ENCODE data around the gene SPARCL1. TPM values are rescaled to one million over a fixed set of nuclear protein-coding genes. Genes with fewer than 3 reads are reported as not detected.

The SPARCL1 gene
- total and polyA plus RNA-seq, 10 of the 15 experiments (the other 5 are each of a cell fraction or from before 2014, with no cell fraction given), result 0.10 to 1.1 TPM; not detected in 8

DNA sequence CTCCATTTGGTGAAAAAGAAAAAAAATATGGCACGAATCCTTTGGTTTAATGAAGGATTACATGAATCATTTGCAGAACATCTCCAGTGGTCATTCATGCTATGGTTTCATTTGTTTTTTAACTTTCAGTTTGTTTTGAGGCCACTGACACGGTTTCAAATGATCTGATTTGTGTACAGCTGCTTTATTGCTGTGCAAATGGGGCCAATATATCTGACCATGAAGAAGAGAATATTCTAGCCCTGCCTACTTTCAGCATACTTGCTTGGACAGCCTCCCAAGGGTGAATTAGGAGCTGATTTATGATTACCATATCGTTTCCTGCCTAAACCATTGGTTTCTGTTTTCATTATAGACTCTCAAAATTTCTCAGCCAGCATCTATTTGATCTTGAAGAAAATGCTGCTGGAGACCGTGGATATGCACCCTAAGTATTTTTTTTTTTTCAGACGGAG, 30.7 kb downstream of the SPARCL1 start:
- ChIA-PET SMC1A (ENCODE audit: uncharacterized antibody, unreplicated experiment) (interaction anchor here (0.7 to 1.4 kb wide), 7 partner anchors 9 to 350 kb away, joined by 3 to 6 read pairs (median 4); no protein-coding TSS in a partner anchor), CTCF (interaction anchor here (0.6 to 2.6 kb wide), 19 partner anchors 8 to 1199 kb away, joined by 3 to 10 read pairs (median 4); partner anchors contain the start of genes HSD17B11, NAP1L5 and SPARCL1), RAD21 (ENCODE audit: unreplicated experiment) (interaction anchor here (0.7 kb wide), 1 partner anchor 181 kb away, joined by 3 read pairs; no protein-coding TSS in a partner anchor), POLR2A (interaction anchor here (0.6 kb wide), 1 partner anchor 20 kb away, joined by 4 read pairs; no protein-coding TSS in a partner anchor)
- in situ Hi-C loops (cut with MboI) (loop anchor here (10.0 kb wide), 1 partner anchor 346 kb away; no protein-coding TSS in a partner anchor), intact Hi-C loops (cut with micrococcal nuclease; ENCODE audit: unreplicated experiment) (loop anchor here (5.0 kb wide), 1 partner anchor 349 kb away; no protein-coding TSS in a partner anchor)
- TF ChIP-seq SUZ12 (IDR thresholded peaks at IDR 0.05; ENCODE audit: unreplicated experiment) (no peak), IKZF2 (IDR thresholded peaks at IDR 0.05) (0 out of 4 replicates have a peak, but pooled peaks of 1 of the 2 experiments have one; percentile 14), RFX5 (IDR thresholded peaks at IDR 0.05; ENCODE audit: low read depth, low read length) (no peak), WRNIP1 (IDR thresholded peaks at IDR 0.05; ENCODE audit: borderline replicate concordance, low read depth, low read length) (no peak), RUNX3 (IDR thresholded peaks at IDR 0.05; ENCODE audit: low read length) (peak; percentile 32; the same call in 1 of the 2 replicates), TCF7 (IDR thresholded peaks at IDR 0.05; ENCODE audit: borderline replicate concordance) (0 out of 2 replicates have a peak, but pooled peaks have one; percentile 30), JUNB (IDR thresholded peaks at IDR 0.05) (0 out of 2 replicates have a peak, but pooled peaks have one; percentile 22)
- TF ChIP-seq, protein P1, sequence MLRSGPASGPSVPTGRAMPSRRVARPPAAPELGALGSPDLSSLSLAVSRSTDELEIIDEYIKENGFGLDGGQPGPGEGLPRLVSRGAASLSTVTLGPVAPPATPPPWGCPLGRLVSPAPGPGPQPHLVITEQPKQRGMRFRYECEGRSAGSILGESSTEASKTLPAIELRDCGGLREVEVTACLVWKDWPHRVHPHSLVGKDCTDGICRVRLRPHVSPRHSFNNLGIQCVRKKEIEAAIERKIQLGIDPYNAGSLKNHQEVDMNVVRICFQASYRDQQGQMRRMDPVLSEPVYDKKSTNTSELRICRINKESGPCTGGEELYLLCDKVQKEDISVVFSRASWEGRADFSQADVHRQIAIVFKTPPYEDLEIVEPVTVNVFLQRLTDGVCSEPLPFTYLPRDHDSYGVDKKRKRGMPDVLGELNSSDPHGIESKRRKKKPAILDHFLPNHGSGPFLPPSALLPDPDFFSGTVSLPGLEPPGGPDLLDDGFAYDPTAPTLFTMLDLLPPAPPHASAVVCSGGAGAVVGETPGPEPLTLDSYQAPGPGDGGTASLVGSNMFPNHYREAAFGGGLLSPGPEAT (IDR thresholded peaks at IDR 0.05; ENCODE audit: low read depth), result 0 out of 2 replicates have a peak, but pooled peaks have one; percentile 25
- TF ChIP-seq, protein P2, sequence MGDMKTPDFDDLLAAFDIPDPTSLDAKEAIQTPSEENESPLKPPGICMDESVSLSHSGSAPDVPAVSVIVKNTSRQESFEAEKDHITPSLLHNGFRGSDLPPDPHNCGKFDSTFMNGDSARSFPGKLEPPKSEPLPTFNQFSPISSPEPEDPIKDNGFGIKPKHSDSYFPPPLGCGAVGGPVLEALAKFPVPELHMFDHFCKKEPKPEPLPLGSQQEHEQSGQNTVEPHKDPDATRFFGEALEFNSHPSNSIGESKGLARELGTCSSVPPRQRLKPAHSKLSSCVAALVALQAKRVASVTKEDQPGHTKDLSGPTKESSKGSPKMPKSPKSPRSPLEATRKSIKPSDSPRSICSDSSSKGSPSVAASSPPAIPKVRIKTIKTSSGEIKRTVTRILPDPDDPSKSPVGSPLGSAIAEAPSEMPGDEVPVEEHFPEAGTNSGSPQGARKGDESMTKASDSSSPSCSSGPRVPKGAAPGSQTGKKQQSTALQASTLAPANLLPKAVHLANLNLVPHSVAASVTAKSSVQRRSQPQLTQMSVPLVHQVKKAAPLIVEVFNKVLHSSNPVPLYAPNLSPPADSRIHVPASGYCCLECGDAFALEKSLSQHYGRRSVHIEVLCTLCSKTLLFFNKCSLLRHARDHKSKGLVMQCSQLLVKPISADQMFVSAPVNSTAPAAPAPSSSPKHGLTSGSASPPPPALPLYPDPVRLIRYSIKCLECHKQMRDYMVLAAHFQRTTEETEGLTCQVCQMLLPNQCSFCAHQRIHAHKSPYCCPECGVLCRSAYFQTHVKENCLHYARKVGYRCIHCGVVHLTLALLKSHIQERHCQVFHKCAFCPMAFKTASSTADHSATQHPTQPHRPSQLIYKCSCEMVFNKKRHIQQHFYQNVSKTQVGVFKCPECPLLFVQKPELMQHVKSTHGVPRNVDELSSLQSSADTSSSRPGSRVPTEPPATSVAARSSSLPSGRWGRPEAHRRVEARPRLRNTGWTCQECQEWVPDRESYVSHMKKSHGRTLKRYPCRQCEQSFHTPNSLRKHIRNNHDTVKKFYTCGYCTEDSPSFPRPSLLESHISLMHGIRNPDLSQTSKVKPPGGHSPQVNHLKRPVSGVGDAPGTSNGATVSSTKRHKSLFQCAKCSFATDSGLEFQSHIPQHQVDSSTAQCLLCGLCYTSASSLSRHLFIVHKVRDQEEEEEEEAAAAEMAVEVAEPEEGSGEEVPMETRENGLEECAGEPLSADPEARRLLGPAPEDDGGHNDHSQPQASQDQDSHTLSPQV (IDR thresholded peaks at IDR 0.05), result no peak
- H3K4me3 ChIP-seq, result no peak overlapping the region
- no peaks in the 10 kb centered on the region for H3K79me2 ChIP-seq (ENCODE audit: control insufficient read depth, insufficient read depth, low read length)
- no peak overlapping the region for H3K27ac ChIP-seq (ENCODE audit: control insufficient read depth, insufficient read depth)
- H3K36me3 ChIP-seq (ENCODE audit: control insufficient read depth in 2 of 2, insufficient read depth in 2 of 2, low read length in 1 of 2), result no peaks in the 10 kb centered on the region
- H3K9me3 ChIP-seq (replicated peaks; ENCODE audit: control insufficient read depth, insufficient read depth, low read length), result no peaks in the 10 kb centered on the region
- H4K20me1 ChIP-seq (ENCODE audit: control insufficient read depth, insufficient read depth), result no peaks in the 10 kb centered on the region
- peaks cover 4% of the 10 kb centered on the region for H3K4me1 ChIP-seq (ENCODE audit: control insufficient read depth, insufficient read depth, low read length)
- 0% methylated on average over 5 of the region's 5 CpGs for WGBS (ENCODE audit: insufficient coverage, insufficient replicate concordance, low lambda C conversion rate, missing lambda C conversion rate)
- H3K27me3 ChIP-seq (replicated peaks in 1 of 2; ENCODE audit: control insufficient read depth in 2 of 2, insufficient read depth in 2 of 2, low read length in 1 of 2), result no peaks in the 10 kb centered on the region
- DNase-seq (ENCODE audit: low read depth, low spot score) (no peak), FAIRE-seq (peak; percentile 49), ATAC-seq (peak; percentile 85)
- no peak overlapping the region for H3K9ac ChIP-seq (ENCODE audit: control insufficient read depth, insufficient read depth, low read length)
- no peak overlapping the region; the same call in 1 of the 2 replicates for H2AFZ ChIP-seq (ENCODE audit: control insufficient read depth, low read depth, low read length)
- H3K4me2 ChIP-seq (ENCODE audit: control insufficient read depth, insufficient read depth), result peak overlapping the region; percentile 14
- no TSS peak for BruUV-seq (replicated peaks)

Data from GM12878 (cell line).